ENCODE results near the gene NRXN3.
A peak's percentile ranks its signal among the peaks of the same experiment; 100 is the strongest.
"Not testable (repeated sequence)": the region's sequence is repeated elsewhere in the genome, so short reads cannot be mapped to it uniquely, and the experiment has no call there.

The NRXN3 gene

GRCh38 chr14:79019898-79020297, 849.7 kb downstream of the NRXN3 start:
- H3K27ac ChIP-seq (ENCODE audit: insufficient read depth in 1 of 2, low read depth in 1 of 2, low read length in 2 of 2, poor library complexity in 1 of 2, severe bottlenecking in 2 of 2); CTCF ChIA-PET; H3K9me3 ChIP-seq (ENCODE audit: control extremely low read depth in 1 of 5, control insufficient read depth in 4 of 5, insufficient read depth in 2 of 5, low read depth in 1 of 5, low read length in 4 of 5); H3K4me1 ChIP-seq (ENCODE audit: control extremely low read depth in 1 of 4, control insufficient read depth in 4 of 4, insufficient read depth in 4 of 4, low read length in 3 of 4); H3K27me3 ChIP-seq (replicated peaks in 2 of 5; ENCODE audit: control insufficient read depth in 4 of 5, insufficient read depth in 5 of 5, low read length in 4 of 5); H3K36me3 ChIP-seq (ENCODE audit: control insufficient read depth in 4 of 4, insufficient read depth in 4 of 4, low read length in 3 of 4); POLR2A ChIA-PET; H3K4me3 ChIP-seq (ENCODE audit: control insufficient read depth in 1 of 7, extremely low read depth in 1 of 7, insufficient read depth in 4 of 7, low read depth in 2 of 7, low read length in 6 of 7); DNase-seq: not testable (repeated sequence)
- no CpG with 5 or more reads among the region's 1 CpG for WGBS (ENCODE audit: insufficient coverage)

GRCh38 chr14:79021766-79022165, 851.6 kb downstream of the NRXN3 start:
- DNase-seq: no peak
- peaks cover 0 to 9% (median 0%) of the 10 kb centered on the region in 5 experiments for H3K9me3 ChIP-seq (ENCODE audit: control extremely low read depth in 1 of 5, control insufficient read depth in 4 of 5, insufficient read depth in 2 of 5, low read depth in 1 of 5, low read length in 4 of 5)
- no peak overlapping the region for H3K4me3 ChIP-seq (ENCODE audit: control insufficient read depth in 1 of 7, extremely low read depth in 1 of 7, insufficient read depth in 4 of 7, low read depth in 2 of 7, low read length in 6 of 7)
- POLR2A ChIA-PET: no interaction called here
- H3K27ac ChIP-seq (ENCODE audit: insufficient read depth in 1 of 2, low read depth in 1 of 2, low read length in 2 of 2, poor library complexity in 1 of 2, severe bottlenecking in 2 of 2): no peak overlapping the region
- CTCF ChIA-PET: no interaction called here
- no CpG with 5 or more reads among the region's 1 CpG for WGBS (ENCODE audit: insufficient coverage)
- H3K4me1 ChIP-seq (ENCODE audit: control extremely low read depth in 1 of 4, control insufficient read depth in 4 of 4, insufficient read depth in 4 of 4, low read length in 3 of 4): no peaks in the 10 kb centered on the region
- H3K27me3 ChIP-seq (replicated peaks in 2 of 5; ENCODE audit: control insufficient read depth in 4 of 5, insufficient read depth in 5 of 5, low read length in 4 of 5): no peaks in the 10 kb centered on the region
- no peaks in the 10 kb centered on the region for H3K36me3 ChIP-seq (ENCODE audit: control insufficient read depth in 4 of 4, insufficient read depth in 4 of 4, low read length in 3 of 4)

- CTCF ChIA-PET: interaction anchor here (1.3 kb wide), 1 partner anchor 14 kb away, joined by 5 read pairs; no protein-coding TSS in a partner anchor
Measured at GRCh38 chr14:79027138-79027537, 857.0 kb downstream of the NRXN3 start.

GRCh38 chr14:79028281-79028680, 858.1 kb downstream of the NRXN3 start:
- no peaks in the 10 kb centered on the region for H3K36me3 ChIP-seq (ENCODE audit: control insufficient read depth in 4 of 4, insufficient read depth in 4 of 4, low read length in 3 of 4)
- peaks cover 0 to 7% (median 0%) of the 10 kb centered on the region in 4 experiments for H3K4me1 ChIP-seq (ENCODE audit: control extremely low read depth in 1 of 4, control insufficient read depth in 4 of 4, insufficient read depth in 4 of 4, low read length in 3 of 4)
- H3K9me3 ChIP-seq (ENCODE audit: control extremely low read depth in 1 of 5, control insufficient read depth in 4 of 5, insufficient read depth in 2 of 5, low read depth in 1 of 5, low read length in 4 of 5): peaks cover 0 to 9% (median 0%) of the 10 kb centered on the region in 5 experiments
- H3K27ac ChIP-seq (ENCODE audit: insufficient read depth in 1 of 2, low read depth in 1 of 2, low read length in 2 of 2, poor library complexity in 1 of 2, severe bottlenecking in 2 of 2): no peak overlapping the region
- CTCF ChIA-PET: interaction anchor here (1.3 kb wide), 1 partner anchor 15 kb away, joined by 5 read pairs; no protein-coding TSS in a partner anchor
- POLR2A ChIA-PET: no interaction called here
- peak; percentile 75 to 97 (median 95) for DNase-seq
- H3K27me3 ChIP-seq (replicated peaks in 2 of 5; ENCODE audit: control insufficient read depth in 4 of 5, insufficient read depth in 5 of 5, low read length in 4 of 5): no peaks in the 10 kb centered on the region
- no peak overlapping the region for H3K4me3 ChIP-seq (ENCODE audit: control insufficient read depth in 1 of 7, extremely low read depth in 1 of 7, insufficient read depth in 4 of 7, low read depth in 2 of 7, low read length in 6 of 7)
- 0% methylated on average over 2 of the region's 3 CpGs for WGBS (ENCODE audit: insufficient coverage)

More at GRCh38 chr14:79027138-79027537, 857.0 kb downstream of the NRXN3 start:
- Histone ChIP-seq H3K4me3 (ENCODE audit: control insufficient read depth in 1 of 7, extremely low read depth in 1 of 7, insufficient read depth in 4 of 7, low read depth in 2 of 7, low read length in 6 of 7) (no peak overlapping the region), H3K4me1 (ENCODE audit: control extremely low read depth in 1 of 4, control insufficient read depth in 4 of 4, insufficient read depth in 4 of 4, low read length in 3 of 4) (peaks cover 0 to 7% (median 0%) of the 10 kb centered on the region in 4 experiments), H3K36me3 (ENCODE audit: control insufficient read depth in 4 of 4, insufficient read depth in 4 of 4, low read length in 3 of 4) (no peaks in the 10 kb centered on the region), H3K27me3 (replicated peaks in 2 of 5; ENCODE audit: control insufficient read depth in 4 of 5, insufficient read depth in 5 of 5, low read length in 4 of 5) (no peaks in the 10 kb centered on the region), H3K9me3 (ENCODE audit: control extremely low read depth in 1 of 5, control insufficient read depth in 4 of 5, insufficient read depth in 2 of 5, low read depth in 1 of 5, low read length in 4 of 5) (peaks cover 0 to 9% (median 0%) of the 10 kb centered on the region in 5 experiments), H3K27ac (ENCODE audit: insufficient read depth in 1 of 2, low read depth in 1 of 2, low read length in 2 of 2, poor library complexity in 1 of 2, severe bottlenecking in 2 of 2) (no peak overlapping the region)
- WGBS (ENCODE audit: insufficient coverage): 90% methylated on average over 1 of the region's 3 CpGs
- POLR2A ChIA-PET: no interaction called here
- DNase-seq: no peak

GRCh38 chr14:79036441-79036840, 866.3 kb downstream of the NRXN3 start:
- ChIA-PET CTCF (no interaction called here), POLR2A (interaction anchor here (0.6 kb wide), 1 partner anchor 39 kb away, joined by 4 read pairs; no protein-coding TSS in a partner anchor)
- H3K9me3 ChIP-seq (ENCODE audit: control extremely low read depth in 1 of 5, control insufficient read depth in 4 of 5, insufficient read depth in 2 of 5, low read depth in 1 of 5, low read length in 4 of 5): peaks cover 0 to 5% (median 3%) of the 10 kb centered on the region in 5 experiments
- DNase-seq: peak; percentile 67 to 79 (median 79)
- WGBS (ENCODE audit: insufficient coverage): no CpG with 5 or more reads among the region's 4 CpGs
- H3K4me3 ChIP-seq (ENCODE audit: control insufficient read depth in 1 of 7, extremely low read depth in 1 of 7, insufficient read depth in 4 of 7, low read depth in 2 of 7, low read length in 6 of 7): peak overlapping the region in 1 of 7 experiments; percentile 46
- no peaks in the 10 kb centered on the region for H3K36me3 ChIP-seq (ENCODE audit: control insufficient read depth in 4 of 4, insufficient read depth in 4 of 4, low read length in 3 of 4)
- H3K27ac ChIP-seq (ENCODE audit: insufficient read depth in 1 of 2, low read depth in 1 of 2, low read length in 2 of 2, poor library complexity in 1 of 2, severe bottlenecking in 2 of 2): peak overlapping the region in 1 of 2 experiments; percentile 40
- no peaks in the 10 kb centered on the region for H3K27me3 ChIP-seq (replicated peaks in 2 of 5; ENCODE audit: control insufficient read depth in 4 of 5, insufficient read depth in 5 of 5, low read length in 4 of 5)
- peaks cover 0 to 19% (median 5%) of the 10 kb centered on the region in 4 experiments for H3K4me1 ChIP-seq (ENCODE audit: control extremely low read depth in 1 of 4, control insufficient read depth in 4 of 4, insufficient read depth in 4 of 4, low read length in 3 of 4)

GRCh38 chr14:79037106-79037505, 866.9 kb downstream of the NRXN3 start:
- CTCF ChIA-PET: no interaction called here
- POLR2A ChIA-PET: interaction anchor here (0.6 kb wide), 1 partner anchor 38 kb away, joined by 4 read pairs; no protein-coding TSS in a partner anchor
- Histone ChIP-seq H3K36me3 (ENCODE audit: control insufficient read depth in 4 of 4, insufficient read depth in 4 of 4, low read length in 3 of 4) (no peaks in the 10 kb centered on the region), H3K4me1 (ENCODE audit: control extremely low read depth in 1 of 4, control insufficient read depth in 4 of 4, insufficient read depth in 4 of 4, low read length in 3 of 4) (peaks cover 0 to 19% (median 5%) of the 10 kb centered on the region in 4 experiments), H3K9me3 (ENCODE audit: control extremely low read depth in 1 of 5, control insufficient read depth in 4 of 5, insufficient read depth in 2 of 5, low read depth in 1 of 5, low read length in 4 of 5) (peaks cover 0 to 5% (median 3%) of the 10 kb centered on the region in 5 experiments), H3K27ac (ENCODE audit: insufficient read depth in 1 of 2, low read depth in 1 of 2, low read length in 2 of 2, poor library complexity in 1 of 2, severe bottlenecking in 2 of 2) (no peak overlapping the region), H3K4me3 (ENCODE audit: control insufficient read depth in 1 of 7, extremely low read depth in 1 of 7, insufficient read depth in 4 of 7, low read depth in 2 of 7, low read length in 6 of 7) (peak overlapping the region in 1 of 7 experiments; percentile 15), H3K27me3 (replicated peaks in 2 of 5; ENCODE audit: control insufficient read depth in 4 of 5, insufficient read depth in 5 of 5, low read length in 4 of 5) (no peaks in the 10 kb centered on the region)
- 61% methylated on average over 3 of the region's 3 CpGs for WGBS (ENCODE audit: insufficient coverage)
- DNase-seq: peak in 2 of 3 donors; percentile 45 to 57

GRCh38 chr14:79037593-79037992, 867.4 kb downstream of the NRXN3 start:
- Histone ChIP-seq H3K27me3 (replicated peaks in 2 of 5; ENCODE audit: control insufficient read depth in 4 of 5, insufficient read depth in 5 of 5, low read length in 4 of 5) (no peaks in the 10 kb centered on the region), H3K27ac (ENCODE audit: insufficient read depth in 1 of 2, low read depth in 1 of 2, low read length in 2 of 2, poor library complexity in 1 of 2, severe bottlenecking in 2 of 2) (no peak overlapping the region), H3K9me3 (ENCODE audit: control extremely low read depth in 1 of 5, control insufficient read depth in 4 of 5, insufficient read depth in 2 of 5, low read depth in 1 of 5, low read length in 4 of 5) (peaks cover 0 to 5% (median 3%) of the 10 kb centered on the region in 5 experiments), H3K4me1 (ENCODE audit: control extremely low read depth in 1 of 4, control insufficient read depth in 4 of 4, insufficient read depth in 4 of 4, low read length in 3 of 4) (peaks cover 0 to 19% (median 5%) of the 10 kb centered on the region in 4 experiments), H3K4me3 (ENCODE audit: control insufficient read depth in 1 of 7, extremely low read depth in 1 of 7, insufficient read depth in 4 of 7, low read depth in 2 of 7, low read length in 6 of 7) (no peak overlapping the region), H3K36me3 (ENCODE audit: control insufficient read depth in 4 of 4, insufficient read depth in 4 of 4, low read length in 3 of 4) (no peaks in the 10 kb centered on the region)
- CTCF ChIA-PET: no interaction called here
- DNase-seq: peak in 2 of 3 donors; percentile 25 to 49
- POLR2A ChIA-PET: no interaction called here
- WGBS (ENCODE audit: insufficient coverage): 49% methylated on average over 7 of the region's 7 CpGs

Data from common myeloid progenitor, CD34-positive (primary cell).